Stimulated activated CD4-positive, alpha-beta T cell treated with anti-CD3 and anti-CD28 coated beads, Interleukin-15, amount 100 ng/mL, for 24 hours (primary cell): Measurements from ENCODE around the gene EMB.
A peak's percentile ranks its signal among the peaks of the same experiment; 100 is the strongest.
"Not testable (repeated sequence)": the region's sequence is repeated elsewhere in the genome, so short reads cannot be mapped to it uniquely, and the experiment has no call there.

ENCODE experiments used
- DNase-seq: peaks from one replicate; pipeline ENCODE4 v3.0.0-alpha.2; 2020

EMB gene

GRCh38 chr5:50440651-50441492, at the start of gene EMB:
Gene EMB (minus strand): TSS chr5:50441288. CDS start chr5:50441151, 137 bp downstream.
- DNase-seq: peak; percentile 88

GRCh38 chr5:50489491-50489890, 48.4 kb upstream of the EMB start:
- not testable (repeated sequence) for DNase-seq

GRCh38 chr5:50478790-50479189, 37.7 kb upstream of the EMB start:
- not testable (repeated sequence) for DNase-seq

- DNase-seq: no peak
These were observed 35.5 kb upstream of the EMB start for GRCh38 chr5:50476549-50476948.

GRCh38 chr5:50465015-50465414, 23.9 kb upstream of the EMB start:
- DNase-seq: not testable (repeated sequence)

- DNase-seq: no peak
These were observed 22.6 kb upstream of the EMB start for GRCh38 chr5:50463726-50464125.

- no peak for DNase-seq
These were observed 22.0 kb upstream of the EMB start for GRCh38 chr5:50463047-50463446.

GRCh38 chr5:50462579-50462978, 21.5 kb upstream of the EMB start:
- DNase-seq: not testable (repeated sequence)

GRCh38 chr5:50458372-50458771, 17.3 kb upstream of the EMB start:
- DNase-seq: not testable (repeated sequence)

GRCh38 chr5:50449241-50449640, 8.2 kb upstream of the EMB start:
- DNase-seq: not testable (repeated sequence)

- no peak for DNase-seq
These were observed 6.9 kb upstream of the EMB start for GRCh38 chr5:50447941-50448340.

- DNase-seq: no peak
These were observed 6.1 kb upstream of the EMB start for GRCh38 chr5:50447228-50447627.

GRCh38 chr5:50445296-50445949, 4.3 kb upstream of the EMB start:
- no peak for DNase-seq

- DNase-seq: not testable (repeated sequence)
These were observed 1.8 kb upstream of the EMB start for GRCh38 chr5:50442559-50443539.

- no peak for DNase-seq
These were observed 436 bp upstream of the EMB start for GRCh38 chr5:50441493-50441955.

GRCh38 chr5:50439221-50439620, 1.9 kb downstream of the EMB start:
- no peak for DNase-seq

GRCh38 chr5:50438060-50438459, 3.0 kb downstream of the EMB start:
- not testable (repeated sequence) for DNase-seq

GRCh38 chr5:50435168-50435567, 5.9 kb downstream of the EMB start:
- DNase-seq: no peak

GRCh38 chr5:50431133-50431904, 9.8 kb downstream of the EMB start:
- DNase-seq: not testable (repeated sequence)

GRCh38 chr5:50423100-50423799, 17.8 kb downstream of the EMB start:
- DNase-seq: not testable (repeated sequence)
